WTC11 (cell line): ENCODE measurements around the gene ZNRF3.

Experiments used
- CBFB ChIP-seq: sonication (generic); formaldehyde crosslinking; IDR thresholded peaks from 2 replicates; pipeline ENCODE4 v1.8.1; 2022; ENCODE audit warnings: mild to moderate bottlenecking, low read depth, missing genetic modification reagents
- ELF4 ChIP-seq: sonication (generic); formaldehyde crosslinking; IDR thresholded peaks from 2 replicates; pipeline ENCODE4 v1.8.1; 2022; ENCODE audit warnings: low read depth, mild to moderate bottlenecking, moderate library complexity, missing genetic modification reagents
- ETV6 ChIP-seq: sonication (generic); formaldehyde crosslinking; IDR thresholded peaks from 2 replicates; pipeline ENCODE4 v1.8.1; 2022; ENCODE audit warnings: mild to moderate bottlenecking, missing genetic modification reagents
- FOXK1 ChIP-seq: sonication (generic); formaldehyde crosslinking; IDR thresholded peaks from 2 replicates; pipeline ENCODE4 v1.8.0; 2022; ENCODE audit warnings: mild to moderate bottlenecking, moderate library complexity, missing genetic modification reagents
- TF ChIP-seq, protein P1 (sequence below): sonication (generic); formaldehyde crosslinking; IDR thresholded peaks from 2 replicates; pipeline ENCODE4 v1.8.0; 2022; ENCODE audit warnings: mild to moderate bottlenecking, missing genetic modification reagents
- TF ChIP-seq, protein P2 (sequence below): fragments of 200-600 bp; IDR thresholded peaks from 2 replicates; pipeline ENCODE4 v1.8.0; 2022; ENCODE audit warnings: antibody characterized with exemption
- TF ChIP-seq, protein P3 (sequence below): sonication (generic); formaldehyde crosslinking; IDR thresholded peaks from 2 replicates; pipeline ENCODE4 v1.8.1; 2022; ENCODE audit warnings: low read depth, missing genetic modification reagents, borderline replicate concordance
- TF ChIP-seq, protein P4 (sequence below): sonication (generic); formaldehyde crosslinking; conservative IDR thresholded peaks from 2 replicates; pipeline ENCODE4 v1.8.1; 2022; ENCODE audit warnings: mild to moderate bottlenecking, missing genetic modification reagents

DNA sequence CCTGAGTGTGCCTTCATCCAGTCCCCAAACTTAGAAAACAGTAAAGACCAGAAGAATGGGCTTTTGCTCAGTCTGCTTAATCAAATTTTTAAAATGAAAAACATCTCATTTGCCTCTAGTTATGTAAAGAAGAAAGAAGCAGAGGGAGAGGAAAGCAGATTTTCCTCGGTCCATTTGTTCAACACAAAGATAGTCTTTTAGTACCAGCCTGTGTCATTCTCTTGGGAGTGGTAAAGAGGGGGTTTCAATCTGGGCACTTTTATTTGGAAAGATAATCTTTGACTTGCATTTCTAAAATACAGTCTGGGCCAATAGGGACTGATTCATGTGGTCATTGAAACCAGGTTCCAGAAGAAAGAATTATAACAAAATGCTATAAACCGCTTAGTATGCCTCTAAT is 218.9 kb downstream of the ZNRF3 start:
- no peak for TF ChIP-seq CBFB (CRISPR knock-in tag)
- TF ChIP-seq, protein P1, sequence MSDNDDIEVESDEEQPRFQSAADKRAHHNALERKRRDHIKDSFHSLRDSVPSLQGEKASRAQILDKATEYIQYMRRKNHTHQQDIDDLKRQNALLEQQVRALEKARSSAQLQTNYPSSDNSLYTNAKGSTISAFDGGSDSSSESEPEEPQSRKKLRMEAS (CRISPR knock-in tag), result no peak
- TF ChIP-seq, protein P2, sequence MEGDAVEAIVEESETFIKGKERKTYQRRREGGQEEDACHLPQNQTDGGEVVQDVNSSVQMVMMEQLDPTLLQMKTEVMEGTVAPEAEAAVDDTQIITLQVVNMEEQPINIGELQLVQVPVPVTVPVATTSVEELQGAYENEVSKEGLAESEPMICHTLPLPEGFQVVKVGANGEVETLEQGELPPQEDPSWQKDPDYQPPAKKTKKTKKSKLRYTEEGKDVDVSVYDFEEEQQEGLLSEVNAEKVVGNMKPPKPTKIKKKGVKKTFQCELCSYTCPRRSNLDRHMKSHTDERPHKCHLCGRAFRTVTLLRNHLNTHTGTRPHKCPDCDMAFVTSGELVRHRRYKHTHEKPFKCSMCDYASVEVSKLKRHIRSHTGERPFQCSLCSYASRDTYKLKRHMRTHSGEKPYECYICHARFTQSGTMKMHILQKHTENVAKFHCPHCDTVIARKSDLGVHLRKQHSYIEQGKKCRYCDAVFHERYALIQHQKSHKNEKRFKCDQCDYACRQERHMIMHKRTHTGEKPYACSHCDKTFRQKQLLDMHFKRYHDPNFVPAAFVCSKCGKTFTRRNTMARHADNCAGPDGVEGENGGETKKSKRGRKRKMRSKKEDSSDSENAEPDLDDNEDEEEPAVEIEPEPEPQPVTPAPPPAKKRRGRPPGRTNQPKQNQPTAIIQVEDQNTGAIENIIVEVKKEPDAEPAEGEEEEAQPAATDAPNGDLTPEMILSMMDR, result no peak
- TF ChIP-seq, protein P3, sequence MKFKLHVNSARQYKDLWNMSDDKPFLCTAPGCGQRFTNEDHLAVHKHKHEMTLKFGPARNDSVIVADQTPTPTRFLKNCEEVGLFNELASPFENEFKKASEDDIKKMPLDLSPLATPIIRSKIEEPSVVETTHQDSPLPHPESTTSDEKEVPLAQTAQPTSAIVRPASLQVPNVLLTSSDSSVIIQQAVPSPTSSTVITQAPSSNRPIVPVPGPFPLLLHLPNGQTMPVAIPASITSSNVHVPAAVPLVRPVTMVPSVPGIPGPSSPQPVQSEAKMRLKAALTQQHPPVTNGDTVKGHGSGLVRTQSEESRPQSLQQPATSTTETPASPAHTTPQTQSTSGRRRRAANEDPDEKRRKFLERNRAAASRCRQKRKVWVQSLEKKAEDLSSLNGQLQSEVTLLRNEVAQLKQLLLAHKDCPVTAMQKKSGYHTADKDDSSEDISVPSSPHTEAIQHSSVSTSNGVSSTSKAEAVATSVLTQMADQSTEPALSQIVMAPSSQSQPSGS (CRISPR knock-in tag), result no peak
- no peak for TF ChIP-seq ELF4
- TF ChIP-seq ETV6, result no peak
- no peak for TF ChIP-seq FOXK1 (CRISPR knock-in tag)
- TF ChIP-seq, protein P4, sequence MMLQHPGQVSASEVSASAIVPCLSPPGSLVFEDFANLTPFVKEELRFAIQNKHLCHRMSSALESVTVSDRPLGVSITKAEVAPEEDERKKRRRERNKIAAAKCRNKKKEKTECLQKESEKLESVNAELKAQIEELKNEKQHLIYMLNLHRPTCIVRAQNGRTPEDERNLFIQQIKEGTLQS (CRISPR knock-in tag), result no peak
